ENCODE measurements around the gene COL26A1. TPM values are rescaled to one million over a fixed set of nuclear protein-coding genes. Genes with fewer than 3 reads are reported as not detected.
"Not testable (repeated sequence)": the region's sequence is repeated elsewhere in the genome, so short reads cannot be mapped to it uniquely, and the experiment has no call there.

The COL26A1 gene
- total RNA-seq, 1 donor from 2014 or later, result 6.7 TPM

- no peak for ATAC-seq
- no peak for DNase-seq (ENCODE audit: low spot score)
These were observed 38.1 kb downstream of the COL26A1 start for GRCh38 chr7:101400751-101401150.

- ATAC-seq (no peak), DNase-seq (ENCODE audit: low spot score) (no peak)
These were observed 38.9 kb downstream of the COL26A1 start for GRCh38 chr7:101401390-101402080.

- ATAC-seq, result no peak
- DNase-seq (ENCODE audit: low spot score), result no peak
These were observed 39.6 kb downstream of the COL26A1 start for GRCh38 chr7:101402081-101402779.

GRCh38 chr7:101402835-101403234 is 40.2 kb downstream of the COL26A1 start:
- no peak for DNase-seq (ENCODE audit: low spot score)
- ATAC-seq, result no peak

DNA sequence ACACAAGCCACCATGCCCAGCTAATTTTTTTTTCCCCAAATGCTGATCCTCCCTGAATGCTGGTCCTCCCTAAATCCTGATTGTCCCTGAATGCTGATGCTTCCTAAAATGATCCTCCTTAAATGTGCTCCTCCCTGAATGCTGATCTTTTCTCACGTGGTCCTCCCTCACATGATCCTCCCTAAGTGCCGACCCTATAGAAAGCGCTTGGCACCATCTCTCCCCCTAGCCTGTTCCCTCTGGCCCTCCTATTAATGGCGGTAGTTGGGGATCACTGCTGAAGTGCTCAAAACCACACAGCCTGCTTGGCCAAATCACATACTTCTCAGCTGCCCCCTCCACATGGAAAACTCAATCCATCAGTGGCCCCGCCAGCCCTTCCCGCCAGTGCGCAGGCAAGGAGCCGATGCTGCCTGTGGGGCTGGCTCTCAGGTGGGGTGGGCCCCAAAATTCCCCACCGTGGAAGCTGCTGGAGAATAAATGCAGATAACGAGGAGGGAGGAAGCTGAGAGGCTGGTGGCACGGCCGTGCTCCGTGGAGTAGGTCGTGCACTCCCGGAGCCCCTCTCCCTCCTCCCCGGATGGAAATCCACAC is 42.9 kb downstream of the COL26A1 start:
- no peak for DNase-seq (ENCODE audit: low spot score)
- ATAC-seq, result no peak

DNA sequence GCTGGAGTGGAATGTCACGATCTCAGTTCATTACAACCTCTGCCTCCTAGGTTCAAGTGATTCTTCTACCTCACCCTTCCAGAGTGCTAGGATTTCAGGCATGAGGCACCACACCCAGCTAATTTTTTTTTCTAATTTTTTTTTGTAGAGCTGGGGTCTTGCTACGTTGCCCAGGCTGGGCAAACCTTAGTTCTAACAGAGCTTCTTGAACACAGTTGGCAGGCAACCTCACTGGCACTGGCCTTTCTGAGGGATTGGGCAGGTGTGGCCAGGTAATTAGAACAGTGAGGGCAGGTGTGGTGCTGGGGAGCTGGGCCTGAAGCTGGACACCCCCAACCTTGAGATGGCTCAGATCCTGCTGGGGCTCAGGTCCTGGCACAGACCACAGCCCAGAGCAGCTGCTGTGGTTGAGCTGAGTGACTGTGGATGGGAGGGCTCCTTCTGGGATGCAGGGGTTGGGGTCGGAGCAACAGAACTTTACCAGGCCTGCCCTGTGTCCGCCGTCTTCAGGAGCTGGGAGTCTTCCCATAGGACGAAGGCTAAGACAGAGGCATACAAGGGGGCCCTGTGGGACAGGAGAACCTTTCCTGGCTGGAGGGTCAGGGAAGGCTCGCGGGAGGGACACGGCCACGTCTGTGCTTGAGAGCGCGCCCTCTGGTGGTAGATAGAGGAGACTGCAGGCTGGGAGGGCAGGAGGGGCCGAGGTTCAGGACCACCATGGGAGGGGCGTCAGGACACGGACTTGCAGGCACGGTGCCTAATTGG is 48.2 kb downstream of the COL26A1 start:
- ATAC-seq, result peak; percentile 96
- DNase-seq (ENCODE audit: low spot score), result peak; percentile 59

DNA sequence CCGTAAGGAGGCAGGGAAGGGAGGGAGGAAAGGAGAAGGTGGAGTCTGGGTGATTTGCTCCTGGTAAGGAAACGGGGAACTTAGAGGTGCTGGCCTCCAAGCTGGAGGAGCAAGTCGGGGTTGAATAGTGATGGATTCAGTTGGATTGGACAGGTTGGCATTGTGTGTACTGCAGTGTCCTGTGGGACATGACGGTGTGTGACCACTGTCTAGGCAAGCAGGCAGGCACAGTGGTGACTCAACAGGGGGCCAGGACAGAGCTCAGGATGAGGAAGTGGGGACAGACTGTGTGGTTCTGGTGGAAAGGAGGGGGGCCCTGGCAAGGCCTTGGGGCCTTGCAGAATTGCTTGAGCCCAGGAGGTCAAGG is 48.8 kb downstream of the COL26A1 start:
- ATAC-seq (peak; percentile 27), DNase-seq (ENCODE audit: low spot score) (no peak)

- ATAC-seq (no peak), DNase-seq (ENCODE audit: low spot score) (no peak)
These were observed 50.3 kb downstream of the COL26A1 start for GRCh38 chr7:101412976-101413375.

DNA sequence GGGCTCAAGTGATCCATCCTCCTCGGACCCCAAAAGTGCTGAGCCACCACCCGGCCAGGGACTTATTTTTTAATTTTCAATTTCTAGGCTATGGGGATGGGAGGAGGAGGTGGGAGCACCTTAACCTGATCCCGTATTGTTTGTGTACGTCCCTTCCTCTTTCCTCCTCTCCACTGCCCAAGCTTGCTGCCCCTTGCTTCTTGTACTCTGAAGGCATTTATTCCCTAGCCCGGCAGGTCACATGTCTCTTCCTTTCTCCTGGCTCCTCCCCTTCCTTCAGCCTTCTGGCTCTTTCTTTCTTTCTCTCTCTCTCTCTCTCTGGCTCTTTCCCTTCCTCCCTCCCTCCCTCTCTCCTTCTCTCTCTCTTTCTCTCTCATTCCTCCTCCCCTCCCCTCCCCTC is 56.0 kb downstream of the COL26A1 start:
- DNase-seq (ENCODE audit: low spot score) (no peak), ATAC-seq (no peak)

DNA sequence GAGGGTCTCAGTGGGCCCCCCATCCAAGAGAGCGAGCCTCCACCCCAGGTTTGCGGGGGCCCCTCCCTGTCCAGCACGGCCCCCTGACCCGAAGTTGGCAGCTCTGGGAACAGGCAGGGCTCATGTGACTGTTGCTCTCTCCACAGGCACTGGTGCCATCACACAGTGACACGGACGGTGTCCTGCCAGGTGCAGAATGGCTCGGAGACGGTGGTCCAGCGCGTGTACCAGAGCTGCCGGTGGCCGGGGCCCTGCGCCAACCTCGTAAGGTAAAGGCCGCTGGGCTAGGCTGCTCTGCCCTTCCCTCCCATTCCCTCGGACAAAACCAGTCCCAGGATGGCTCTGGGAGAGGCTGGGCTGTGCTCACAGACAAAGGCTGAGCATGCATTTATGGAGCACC is 57.2 kb downstream of the COL26A1 start:
- ATAC-seq, result no peak

GRCh38 chr7:101420436-101420835 is 57.8 kb downstream of the COL26A1 start:
- ATAC-seq, result peak; percentile 29
- DNase-seq (ENCODE audit: low spot score), result no peak

More for the DNA sequence above, 57.2 kb downstream of the COL26A1 start:
- no peak for DNase-seq (ENCODE audit: low spot score)

GRCh38 chr7:101422356-101423195 is 59.9 kb downstream of the COL26A1 start:
- ATAC-seq (no peak), DNase-seq (ENCODE audit: low spot score) (no peak)

DNA sequence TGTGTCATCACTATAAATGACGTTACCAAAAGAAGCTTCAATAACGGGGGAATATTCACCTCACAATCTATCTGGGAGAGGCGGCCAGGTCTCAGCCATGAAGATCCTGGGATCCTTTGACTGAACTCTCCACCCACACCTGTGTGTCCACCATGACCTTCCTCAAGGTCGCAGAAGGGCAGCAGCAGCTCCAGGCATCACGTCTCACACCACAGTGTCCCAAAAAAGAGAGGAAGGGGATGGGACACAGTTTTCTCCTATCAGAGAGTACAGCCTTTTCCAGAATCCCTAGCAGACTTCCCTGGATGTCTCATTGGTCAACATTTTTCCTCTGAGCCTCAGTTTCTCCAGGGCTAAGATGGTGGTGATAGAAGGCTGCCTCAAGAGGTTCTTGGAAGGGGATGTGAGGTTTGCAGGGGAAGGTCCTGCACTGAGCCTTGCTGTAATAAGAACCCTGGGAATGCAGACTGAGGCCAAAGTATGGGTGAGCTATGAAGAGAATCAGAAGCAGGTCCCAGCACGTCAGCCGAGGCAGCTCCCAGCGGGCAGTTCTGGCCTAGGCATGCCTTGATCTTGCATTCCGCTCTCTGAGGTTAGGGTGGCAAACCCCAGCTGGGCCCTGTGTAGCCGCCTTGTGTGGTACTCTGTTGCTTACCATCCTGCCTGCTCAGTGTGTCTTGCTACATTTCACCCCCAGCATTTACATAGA is 63.8 kb downstream of the COL26A1 start:
- no peak for DNase-seq (ENCODE audit: low spot score)
- no peak for ATAC-seq

DNA sequence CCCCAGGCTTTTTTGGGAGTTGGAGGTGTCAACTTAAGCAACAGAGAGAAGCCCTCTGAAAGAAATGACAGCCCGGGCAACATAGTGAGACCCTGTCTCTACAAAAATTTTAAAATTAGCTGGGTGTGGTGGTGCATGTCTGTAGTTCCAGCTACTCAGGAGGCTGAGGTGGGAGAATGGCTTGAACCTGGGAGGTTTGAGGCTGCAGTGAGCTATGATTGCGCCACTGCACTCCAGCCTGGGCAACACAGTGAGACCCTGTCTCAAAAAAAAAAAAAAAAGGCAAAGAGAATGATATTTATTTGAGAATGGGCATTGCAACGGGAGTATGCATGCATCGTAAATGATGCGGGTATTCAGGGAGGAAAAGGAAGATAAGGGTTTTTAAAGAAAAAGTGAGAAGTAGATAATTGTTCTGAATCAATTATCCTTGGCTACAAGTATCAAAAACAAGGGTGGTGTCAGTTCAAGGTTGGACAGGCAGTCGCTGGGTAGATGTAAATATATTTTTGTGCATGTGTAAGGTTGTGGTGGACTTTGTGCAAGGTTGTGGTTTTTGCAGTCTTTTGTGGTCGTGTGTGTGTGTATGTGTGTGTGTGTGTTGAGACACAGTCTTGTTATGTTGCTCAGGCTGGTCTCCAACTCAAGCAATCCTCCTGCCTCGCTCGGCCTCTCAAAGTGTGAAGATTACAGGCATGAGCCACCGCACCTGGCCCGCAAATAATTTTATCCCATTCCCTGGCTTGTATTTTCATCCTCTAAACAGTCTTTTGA is 65.6 kb downstream of the COL26A1 start:
- no peak for DNase-seq (ENCODE audit: low spot score)

DNA sequence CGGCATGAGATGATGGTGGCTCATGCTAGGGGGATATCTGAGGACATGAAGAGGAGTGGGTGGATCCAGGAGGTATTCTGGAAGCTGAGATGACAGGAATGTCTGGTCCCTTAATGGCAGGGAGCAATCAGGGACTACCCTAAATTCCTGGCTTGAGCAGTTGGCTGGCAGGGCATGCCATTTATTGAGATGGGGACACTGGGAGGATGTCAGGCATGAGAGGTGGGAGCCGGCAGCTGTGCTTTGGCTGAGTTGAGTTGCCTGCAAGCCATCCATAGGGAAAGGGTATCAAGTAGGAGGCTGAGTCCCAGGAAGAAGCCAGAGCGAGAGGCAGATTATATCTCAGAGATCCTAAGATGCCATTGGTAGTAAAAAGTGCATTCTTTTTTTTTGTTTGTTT is 69.6 kb downstream of the COL26A1 start:
- ATAC-seq (no peak), DNase-seq (ENCODE audit: low spot score) (no peak)

More for the DNA sequence above, 65.6 kb downstream of the COL26A1 start:
- ATAC-seq, result no peak

DNA sequence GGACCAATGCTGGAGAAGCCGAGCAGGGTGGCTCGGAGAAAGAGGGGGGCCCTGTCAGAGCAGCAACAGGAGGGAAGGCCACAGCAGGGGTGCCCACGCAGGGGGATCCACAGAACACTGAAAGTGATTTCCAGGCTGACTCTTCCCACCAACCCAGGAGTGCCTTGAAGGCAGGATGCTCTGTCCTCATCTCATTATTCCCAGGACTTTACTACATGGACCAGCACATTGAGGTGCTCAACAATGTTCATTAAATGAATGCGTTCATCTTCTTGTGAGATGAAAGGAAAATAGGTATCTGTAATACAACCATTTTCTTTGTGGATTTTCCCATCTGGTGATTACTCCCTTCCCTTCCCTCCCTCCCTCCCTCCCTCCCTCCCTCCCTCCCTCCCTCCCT is 71.0 kb downstream of the COL26A1 start:
- DNase-seq (ENCODE audit: low spot score), result no peak
- no peak for ATAC-seq

- not testable (repeated sequence) for ATAC-seq; DNase-seq (ENCODE audit: low spot score)
These were observed 71.5 kb downstream of the COL26A1 start for GRCh38 chr7:101434155-101434554.

- no peak for ATAC-seq
- no peak for DNase-seq (ENCODE audit: low spot score)
These were observed 73.0 kb downstream of the COL26A1 start for GRCh38 chr7:101435461-101436220.

Measured in left lobe of liver (tissue), 2 donors.